Measurements from ENCODE around the gene U2SURP. TPM values are rescaled to one million over a fixed set of nuclear protein-coding genes. Genes with fewer than 3 reads are reported as not detected.

U2SURP gene
- total and polyA plus RNA-seq, 10 of the 15 experiments (the other 5 are each of a cell fraction or from before 2014, with no cell fraction given), result 76.3 to 277 (median 150) TPM

- H3K4me1 ChIP-seq (ENCODE audit: control insufficient read depth, insufficient read depth, low read length), result peaks cover 35% of the 10 kb centered on the region
- FAIRE-seq (no peak), DNase-seq (ENCODE audit: low read depth, low spot score) (no peak), ATAC-seq (no peak)
- ChIA-PET POLR2A (no interaction called here), SMC1A (ENCODE audit: uncharacterized antibody, unreplicated experiment) (interaction anchor here (1.2 to 3.0 kb wide), 7 partner anchors 10 to 90 kb away, joined by 3 to 11 read pairs (median 7); no protein-coding TSS in a partner anchor), RAD21 (ENCODE audit: unreplicated experiment) (interaction anchor here (0.8 to 1.5 kb wide), 4 partner anchors 20 to 268 kb away, joined by 3 read pairs; no protein-coding TSS in a partner anchor), CTCF (interaction anchor here (0.9 to 1.9 kb wide), 2 partner anchors 39 to 43 kb away, joined by 3 to 4 read pairs; no protein-coding TSS in a partner anchor)
- no peaks in the 10 kb centered on the region; the same call in 2 of the 3 replicates for H3K9me3 ChIP-seq (replicated peaks; ENCODE audit: control insufficient read depth, insufficient read depth, low read length)
- H3K27me3 ChIP-seq (replicated peaks in 1 of 2; ENCODE audit: control insufficient read depth in 2 of 2, insufficient read depth in 2 of 2, low read length in 1 of 2), result no peaks in the 10 kb centered on the region
- 88% methylated on average over 1 of the region's 1 CpG for WGBS (ENCODE audit: insufficient coverage, insufficient replicate concordance, low lambda C conversion rate, missing lambda C conversion rate)
- no peaks in the 10 kb centered on the region; a peak in 1 of 4 replicates for H3K36me3 ChIP-seq (ENCODE audit: control insufficient read depth in 2 of 2, insufficient read depth in 2 of 2, low read length in 1 of 2)
- peak overlapping the region; percentile 99; the same call in 1 of the 2 replicates for H3K4me2 ChIP-seq (ENCODE audit: control insufficient read depth, insufficient read depth)
- H3K9ac ChIP-seq (ENCODE audit: control insufficient read depth, insufficient read depth, low read length), result no peak overlapping the region
- no TSS peak for BruUV-seq (replicated peaks)
- H4K20me1 ChIP-seq (ENCODE audit: control insufficient read depth, insufficient read depth), result no peaks in the 10 kb centered on the region
- TF ChIP-seq ESRRA (IDR thresholded peaks at IDR 0.05; ENCODE audit: low read length) (no peak), IKZF1 (conservative IDR thresholded peaks at IDR 0.05) (no peak), ZNF687 (IDR thresholded peaks at IDR 0.05) (no peak), CREM (IDR thresholded peaks at IDR 0.05; ENCODE audit: low read depth) (0 out of 2 replicates have a peak, but pooled peaks have one; percentile 21), RELA (IDR thresholded peaks at IDR 0.05; ENCODE audit: borderline replicate concordance, partially characterized antibody) (no peak), RUNX3 (IDR thresholded peaks at IDR 0.05; ENCODE audit: low read length) (peak; percentile 52; the same call in 1 of the 2 replicates), SUPT20H (IDR thresholded peaks at IDR 0.05; ENCODE audit: borderline replicate concordance, control insufficient read depth, low read depth, low read length) (no peak), ETV6 (conservative IDR thresholded peaks at IDR 0.05 in 1 of 2, IDR thresholded peaks at IDR 0.05 in 1 of 2; ENCODE audit: borderline replicate concordance in 1 of 2, low read depth in 1 of 2) (0 out of 4 replicates have a peak, but pooled peaks of 1 of the 2 experiments have one; percentile 13), TCF3 (IDR thresholded peaks at IDR 0.05; ENCODE audit: borderline replicate concordance, insufficient read depth, low read depth, low read length) (peak; percentile 33; the same call in 1 of the 2 replicates), SMC3 (IDR thresholded peaks at IDR 0.05; ENCODE audit: borderline replicate concordance, low read length) (no peak), JUNB (IDR thresholded peaks at IDR 0.05) (peak; percentile 78), MEF2A (IDR thresholded peaks at IDR 0.05; ENCODE audit: insufficient read depth, low read depth, low read length) (peak; percentile 64; the same call in 1 of the 2 replicates), TCF12 (IDR thresholded peaks at IDR 0.05; ENCODE audit: low read depth, low read length) (peak; percentile 48; the same call in 1 of the 2 replicates), KAT2A (conservative IDR thresholded peaks at IDR 0.05; ENCODE audit: control insufficient read depth, low read depth, low read length) (no peak)
- no peaks in the 10 kb centered on the region for H3K79me2 ChIP-seq (ENCODE audit: control insufficient read depth, insufficient read depth, low read length)
- no peak overlapping the region for H2AFZ ChIP-seq (ENCODE audit: control insufficient read depth, low read depth, low read length)
- no peak overlapping the region for H3K4me3 ChIP-seq
- peak overlapping the region; percentile 29; the same call in 1 of the 2 replicates for H3K27ac ChIP-seq (ENCODE audit: control insufficient read depth, insufficient read depth)
- in situ Hi-C loops (cut with MboI), result no loop called here
- intact Hi-C loops (cut with micrococcal nuclease; ENCODE audit: unreplicated experiment), result no loop called here
These were observed 80.0 kb downstream of the U2SURP start for GRCh38 chr3:143081365-143081764.
